ENCODE data around the gene MCTP1.
"Not testable (repeated sequence)": the region's sequence is repeated elsewhere in the genome, so short reads cannot be mapped to it uniquely, and the experiment has no call there.

The MCTP1 gene

DNA sequence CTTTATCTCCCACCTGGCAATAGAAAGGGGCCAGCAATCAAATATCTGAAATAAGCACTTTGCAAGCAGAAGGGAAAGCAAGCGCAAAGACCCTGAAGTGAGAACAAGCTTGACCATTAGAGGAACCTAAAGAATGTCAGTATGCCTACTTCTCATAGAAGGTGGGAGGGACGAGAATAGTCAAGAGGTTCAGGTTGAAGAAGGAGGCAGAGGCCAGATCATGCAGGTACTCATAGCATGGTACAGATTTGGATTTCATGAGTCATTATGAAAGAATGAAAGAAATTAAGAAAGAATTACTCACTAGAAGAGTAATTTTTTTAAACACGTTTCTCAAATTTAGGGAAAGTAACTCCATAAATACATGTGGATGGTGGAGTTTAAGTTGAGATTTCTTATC lies 33.7 kb downstream of the MCTP1 start:
- DNase-seq = no peak

DNA sequence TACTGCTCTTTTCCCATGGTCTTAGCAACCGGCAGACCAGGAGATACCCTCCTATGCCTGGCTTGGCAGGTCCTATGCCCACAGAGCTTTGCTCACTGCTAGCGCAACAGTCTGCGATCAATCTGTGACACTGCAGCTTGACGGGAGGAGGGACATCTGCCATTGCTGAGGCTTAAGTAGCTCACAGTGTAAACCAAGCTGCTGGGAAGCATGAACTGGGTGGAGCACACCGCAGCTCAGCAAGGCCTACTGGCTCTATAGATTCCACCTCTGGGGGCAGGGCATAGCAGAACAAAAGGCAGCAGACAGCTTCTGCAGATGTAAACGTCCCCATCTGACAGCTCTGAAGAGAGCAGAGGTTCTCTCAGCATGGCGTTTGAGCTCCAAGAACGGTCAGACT lies 40.4 kb downstream of the MCTP1 start:
- no peak for DNase-seq

DNA sequence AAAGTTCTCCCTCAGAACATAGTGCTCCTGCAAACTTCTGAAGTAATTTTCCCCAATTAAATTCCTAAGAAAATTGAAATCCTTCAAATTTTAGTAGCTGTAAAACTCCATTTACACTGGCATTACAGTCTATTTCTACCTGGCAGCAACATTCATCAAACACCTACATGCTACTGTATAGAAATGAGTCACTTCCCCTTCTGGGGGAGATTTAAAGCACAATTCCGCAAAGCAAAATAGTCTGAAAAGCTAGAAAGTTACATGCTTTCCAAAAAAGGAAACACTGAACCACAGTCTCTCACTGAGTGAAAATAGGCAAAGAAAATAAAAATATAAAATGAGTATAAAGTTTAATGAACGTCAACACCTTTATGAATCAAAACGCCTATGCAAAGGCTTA lies 43.3 kb downstream of the MCTP1 start:
- no peak for DNase-seq

DNA sequence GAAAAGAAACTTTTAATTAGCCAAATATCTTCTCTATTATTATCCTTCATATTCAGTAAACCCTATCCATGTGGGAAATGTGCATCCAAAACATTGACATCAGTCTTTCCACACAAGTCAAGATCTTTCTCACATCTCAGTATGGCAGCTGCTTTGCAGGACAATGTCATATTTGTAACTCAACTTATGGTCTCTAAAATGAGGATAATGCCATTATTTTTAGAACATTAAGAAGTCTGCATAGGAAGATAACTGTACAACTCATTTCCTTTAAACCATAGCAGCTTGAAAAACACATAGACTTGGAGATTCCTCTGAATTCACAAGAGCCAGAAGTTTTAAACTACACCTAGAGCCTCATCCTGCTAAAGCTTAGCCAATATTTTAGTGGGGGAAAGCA lies 43.7 kb downstream of the MCTP1 start:
- DNase-seq = no peak

DNA sequence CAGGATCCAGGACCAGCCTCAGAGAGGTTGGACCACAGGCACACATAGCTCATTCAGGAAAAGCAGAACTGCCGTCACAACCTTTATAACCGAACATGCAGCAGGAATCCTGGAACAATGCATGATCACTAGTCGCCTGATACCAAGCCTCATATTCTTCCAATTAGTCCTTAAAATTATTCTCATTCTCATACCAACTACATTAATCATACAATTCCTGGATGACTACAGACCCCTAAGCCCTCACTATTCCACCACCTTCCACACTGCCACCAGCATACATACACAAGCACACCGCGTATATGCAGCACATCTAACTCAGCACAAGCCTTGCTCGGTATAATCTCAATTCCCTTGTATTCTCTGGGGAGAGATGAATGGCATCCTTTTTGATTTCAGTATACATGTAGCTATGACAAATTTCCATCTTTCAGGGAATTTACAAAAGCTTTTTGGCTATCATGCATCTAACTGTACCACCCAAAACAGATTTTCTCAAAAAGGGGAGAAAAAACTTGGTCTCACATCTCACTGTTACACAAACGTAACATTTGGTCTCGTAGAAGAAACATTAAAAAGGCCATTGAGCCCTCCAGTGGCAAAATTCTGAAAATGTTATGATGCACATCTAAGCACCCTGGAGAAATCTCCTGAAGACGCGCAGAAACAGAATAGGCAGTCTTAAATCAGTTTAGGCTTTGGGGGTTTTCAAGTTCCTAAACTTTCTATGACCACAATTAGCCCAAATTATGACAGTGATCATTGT lies 46.2 kb downstream of the MCTP1 start:
- no peak for DNase-seq

DNA sequence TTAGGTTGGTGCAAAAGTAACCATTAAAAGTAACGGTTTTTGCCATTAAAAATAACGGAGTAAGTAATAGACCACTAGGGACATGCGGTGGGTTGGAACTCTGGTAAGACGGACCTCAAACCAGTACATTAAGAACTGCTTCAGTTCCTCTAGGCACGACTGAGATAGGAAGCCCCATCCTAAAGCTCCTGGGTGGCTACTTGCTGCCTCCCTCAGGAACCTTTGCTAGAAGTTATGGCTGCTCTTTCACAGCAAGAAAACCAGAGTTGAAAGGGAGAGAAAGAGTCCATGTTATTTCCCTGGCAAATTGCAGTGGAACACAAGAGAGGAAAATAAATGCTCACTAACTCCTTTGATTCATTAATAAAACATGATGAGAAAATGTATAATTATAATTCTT lies 47.6 kb downstream of the MCTP1 start:
- no peak for DNase-seq

DNA sequence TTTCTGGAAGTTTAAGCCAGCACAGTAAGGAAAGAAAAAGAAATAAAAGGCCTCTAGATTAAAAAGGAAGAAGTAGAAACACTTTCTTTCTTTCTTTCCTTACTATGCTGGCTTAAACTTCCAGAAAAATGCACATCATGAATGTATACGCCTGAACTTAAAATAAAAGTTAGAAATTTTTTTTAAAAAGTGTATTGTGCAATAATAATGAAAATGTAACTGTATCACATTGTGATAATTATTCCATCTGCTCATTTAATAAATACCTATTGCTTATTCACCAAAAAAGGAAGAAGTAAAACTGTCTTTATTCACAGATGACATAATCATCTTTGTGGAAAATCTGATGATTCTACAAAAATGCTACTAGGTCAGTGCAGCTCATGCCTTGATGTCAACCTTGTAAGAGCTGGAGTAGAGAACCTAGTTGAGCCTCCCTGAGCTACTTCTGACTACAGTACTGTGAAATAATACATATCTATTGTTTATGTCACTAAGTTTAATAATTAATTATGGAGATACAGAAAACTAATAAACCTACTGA lies 49.4 kb downstream of the MCTP1 start:
- DNase-seq = no peak

DNA sequence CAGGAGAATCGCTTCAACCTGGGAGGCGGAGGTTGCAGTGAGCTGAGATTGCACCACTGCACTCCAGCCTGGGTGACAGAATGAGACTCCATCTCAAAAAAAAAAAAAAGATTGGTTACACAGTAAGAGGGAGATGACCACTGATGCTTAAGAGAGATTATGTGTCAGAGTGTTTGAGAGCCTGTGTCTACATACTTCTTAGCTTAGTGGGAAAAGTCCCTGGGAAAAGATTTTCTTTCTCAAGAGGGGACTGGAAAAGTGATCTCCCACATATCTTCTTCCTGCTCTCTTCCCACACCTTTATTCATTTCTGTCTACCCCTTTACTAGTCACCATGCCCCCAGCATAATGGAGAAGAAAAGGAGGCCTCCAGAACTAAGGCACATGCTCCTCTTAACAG lies 55.2 kb downstream of the MCTP1 start:
- DNase-seq = no peak

DNA sequence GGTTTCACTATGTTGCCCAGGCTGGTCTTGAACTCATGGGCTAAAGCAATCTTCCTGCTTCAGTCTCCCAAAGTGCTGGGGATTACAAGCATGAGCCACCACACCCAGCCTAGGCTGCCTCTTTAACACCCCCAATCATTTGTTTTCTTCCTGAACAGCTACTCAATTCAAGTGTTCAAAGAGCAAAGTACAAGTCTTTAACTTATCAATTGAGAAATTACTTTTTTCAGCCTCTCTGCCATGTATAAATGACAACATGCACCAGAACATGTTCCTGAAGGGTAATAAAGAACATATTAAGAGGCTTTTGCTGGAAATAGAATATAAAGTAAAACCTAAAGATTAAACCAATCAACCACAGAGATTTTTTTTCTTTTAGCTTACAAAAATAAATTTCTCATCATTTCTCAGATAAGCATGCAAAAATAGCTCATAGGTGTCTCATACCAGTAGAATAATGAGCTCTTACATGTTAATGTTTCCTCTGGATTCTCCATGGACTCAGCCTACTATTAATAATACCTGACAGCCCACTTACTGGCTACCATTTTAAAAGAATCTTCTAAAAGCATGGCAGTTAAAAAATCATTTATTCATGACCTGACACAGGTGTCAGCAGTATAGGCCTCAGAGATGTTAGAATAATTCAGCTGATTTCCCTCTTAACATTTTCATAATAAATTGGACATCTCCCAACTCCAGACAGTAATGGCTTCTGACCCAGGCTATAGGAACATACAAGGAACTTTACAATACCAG lies 60.0 kb downstream of the MCTP1 start:
- DNase-seq = no peak

DNA sequence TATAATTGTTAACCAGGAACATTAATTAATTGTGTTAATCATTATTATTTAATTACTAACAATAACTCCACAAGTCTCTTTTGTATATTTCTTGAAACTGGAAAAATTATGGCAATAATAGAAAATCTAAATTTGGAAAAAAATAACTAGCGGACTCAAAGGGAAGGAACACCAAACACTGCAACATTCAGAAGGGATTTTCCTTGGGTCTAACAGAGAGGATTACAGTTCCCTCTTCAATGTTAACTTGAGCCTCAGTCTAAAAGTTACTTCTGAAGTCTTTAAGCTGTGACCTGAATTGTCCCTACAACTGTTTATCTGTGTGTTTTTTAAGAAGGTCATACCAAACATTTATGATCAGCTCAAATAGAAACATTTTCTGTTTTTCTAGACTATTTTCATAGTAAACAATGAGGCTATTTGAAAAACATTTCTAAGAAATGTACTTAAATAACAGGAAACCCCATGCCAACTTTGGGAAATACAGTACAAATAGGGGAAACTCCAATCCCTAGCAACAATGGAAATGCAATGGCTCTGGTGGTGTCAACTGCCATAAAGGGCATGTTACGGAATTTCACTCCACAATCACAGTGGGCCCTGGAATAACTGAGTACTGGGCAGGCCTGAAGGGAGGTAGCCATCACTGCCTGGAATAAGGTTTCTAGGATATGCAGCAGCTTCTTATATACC lies 61.2 kb downstream of the MCTP1 start:
- no peak for DNase-seq

DNA sequence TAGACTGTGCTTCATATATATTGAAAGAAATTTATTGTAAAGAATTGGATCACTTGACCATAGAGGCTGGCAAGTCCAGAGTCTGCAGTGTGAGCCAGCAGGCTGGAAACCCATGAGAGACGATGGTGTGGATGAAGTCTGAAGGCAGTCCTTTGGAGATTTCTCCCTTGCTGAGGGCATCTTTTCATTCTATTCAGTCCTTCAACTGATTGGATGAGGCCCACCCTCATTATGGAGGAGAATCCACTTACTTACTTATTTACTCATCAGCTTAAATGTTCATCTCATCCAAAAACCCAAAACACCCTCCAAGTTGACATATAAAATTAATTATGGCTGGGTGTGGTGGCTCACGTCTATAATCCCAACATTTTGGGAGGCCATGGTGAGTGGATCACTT lies 62.1 kb downstream of the MCTP1 start:
- no peak for DNase-seq

DNA sequence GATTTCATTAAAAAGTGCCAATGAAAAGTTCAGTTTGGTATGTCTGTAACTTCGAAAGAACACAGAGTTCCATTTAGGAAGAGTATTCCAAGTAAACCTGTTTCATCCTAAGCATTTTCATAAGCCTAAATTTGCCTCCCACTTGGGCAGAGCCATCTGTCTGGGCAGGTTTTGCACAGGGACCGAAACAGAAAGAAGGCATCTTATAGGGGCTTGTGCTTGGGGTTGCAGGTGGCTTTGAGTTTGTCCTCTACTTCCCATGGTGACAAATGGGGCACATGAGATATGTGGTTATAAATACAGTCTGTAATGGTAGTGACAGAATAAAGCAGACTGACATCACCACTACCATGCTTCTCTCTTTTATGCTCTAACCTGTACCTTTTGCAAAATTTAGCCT lies 63.7 kb downstream of the MCTP1 start:
- DNase-seq = no peak

DNA sequence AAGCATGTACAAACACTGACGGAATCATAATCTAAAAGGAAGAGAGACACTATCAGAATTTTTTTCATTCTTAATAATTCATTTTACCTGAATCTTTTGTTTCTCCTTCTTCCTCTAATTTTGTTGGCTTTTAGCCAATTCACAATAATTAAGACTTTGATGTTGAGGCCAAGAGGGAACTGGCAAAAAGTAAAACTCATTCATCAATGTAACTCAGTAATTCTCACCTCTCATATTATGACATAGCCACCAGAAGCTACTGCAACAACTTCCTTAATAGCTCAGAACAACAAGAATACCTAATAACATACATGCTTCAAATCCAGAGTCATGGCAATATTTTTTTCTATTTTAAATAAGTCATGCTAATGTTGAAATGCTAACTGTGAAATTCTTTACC lies 64.5 kb downstream of the MCTP1 start:
- no peak for DNase-seq

DNA sequence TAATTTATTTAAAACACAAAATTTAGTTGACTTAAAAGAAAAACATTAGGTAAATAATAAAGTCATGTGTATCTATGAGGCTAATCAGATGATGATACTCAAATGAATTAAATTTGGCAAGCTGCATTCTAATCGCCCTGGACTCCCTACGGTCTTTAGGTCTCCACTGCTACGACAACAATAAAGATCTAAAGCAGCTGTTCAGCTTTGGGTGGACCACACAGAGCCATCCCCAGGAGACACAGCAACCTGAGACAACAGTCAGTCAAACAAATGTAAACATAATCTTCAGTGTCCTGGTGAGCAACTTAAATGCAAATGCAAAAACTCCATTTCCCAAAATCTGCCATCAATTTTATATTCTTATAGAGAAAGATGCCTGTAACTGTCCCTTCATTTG lies 65.5 kb downstream of the MCTP1 start:
- DNase-seq = no peak

DNA sequence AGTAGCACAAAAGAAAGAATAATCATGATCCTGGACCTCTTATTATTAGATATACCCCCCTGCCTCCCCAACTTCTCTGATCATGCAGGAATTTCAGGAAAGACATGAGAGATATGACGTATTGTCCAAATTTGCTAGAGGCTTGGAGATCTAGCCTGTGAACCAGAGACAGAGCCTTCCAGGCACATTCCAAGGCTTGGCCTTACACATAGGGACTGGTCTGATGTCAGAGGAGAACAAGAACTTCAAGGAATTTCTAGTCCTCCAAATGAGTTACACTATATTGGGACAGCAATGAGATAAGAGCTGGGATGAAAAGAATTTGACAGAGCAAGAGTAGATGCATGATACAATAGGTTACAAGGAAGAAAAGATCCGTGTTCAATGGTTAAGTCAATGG lies 67.0 kb downstream of the MCTP1 start:
- no peak for DNase-seq

DNA sequence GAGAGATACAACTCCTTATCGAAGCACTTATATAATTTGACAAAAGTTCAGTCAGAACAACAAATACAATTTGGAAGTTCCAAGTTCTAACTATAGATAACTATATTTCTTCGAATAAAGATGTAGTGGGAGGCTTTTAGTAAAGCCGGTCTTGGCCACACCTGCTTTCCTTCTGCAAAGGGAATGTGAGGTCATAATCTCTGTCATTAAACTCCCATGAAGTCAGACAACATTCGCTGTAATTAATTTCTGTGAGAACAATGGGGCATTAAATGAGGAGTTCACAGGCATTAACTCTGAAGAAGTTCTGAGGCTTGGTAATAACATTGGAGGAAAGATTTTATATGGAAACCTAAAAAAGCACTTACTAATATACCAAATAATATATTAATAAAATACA lies 67.5 kb downstream of the MCTP1 start:
- DNase-seq = no peak

DNA sequence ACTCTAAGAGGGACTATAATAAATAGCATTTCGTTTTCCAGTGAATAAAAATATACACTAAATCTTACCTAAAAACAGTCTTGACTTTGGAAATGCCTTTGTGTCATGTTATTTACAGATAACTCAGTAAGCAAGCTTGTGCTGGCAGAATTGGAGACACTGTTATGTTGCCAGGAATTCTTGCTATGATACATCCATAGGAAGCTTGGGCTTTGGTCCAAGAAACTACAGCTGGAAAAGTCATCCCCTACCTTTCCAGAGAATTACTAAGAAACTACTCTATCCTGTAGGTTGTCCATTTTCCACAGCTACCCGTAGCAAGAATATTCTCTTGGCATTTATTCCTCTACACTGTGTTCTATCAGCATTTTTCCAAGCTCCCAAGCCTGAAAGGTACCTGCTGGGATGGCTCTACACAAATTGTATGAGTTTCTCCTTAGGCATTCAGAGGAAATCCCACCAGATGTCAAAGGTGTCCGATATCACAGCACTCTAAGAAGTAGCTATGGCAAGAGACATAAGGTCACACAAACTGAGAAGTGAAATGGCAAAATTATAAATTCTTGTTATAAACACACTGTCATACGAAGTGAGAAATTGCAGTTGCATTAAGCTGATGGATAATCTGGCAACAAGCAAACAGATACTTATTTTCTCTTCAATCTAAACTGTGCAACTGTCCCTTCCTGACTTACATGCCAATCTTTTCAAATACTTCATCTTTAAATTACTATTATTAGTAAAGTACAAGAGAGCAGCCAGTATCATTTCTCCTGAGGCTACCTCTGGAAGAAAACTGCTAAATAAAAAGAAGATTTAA lies 68.5 kb downstream of the MCTP1 start:
- DNase-seq = no peak

DNA sequence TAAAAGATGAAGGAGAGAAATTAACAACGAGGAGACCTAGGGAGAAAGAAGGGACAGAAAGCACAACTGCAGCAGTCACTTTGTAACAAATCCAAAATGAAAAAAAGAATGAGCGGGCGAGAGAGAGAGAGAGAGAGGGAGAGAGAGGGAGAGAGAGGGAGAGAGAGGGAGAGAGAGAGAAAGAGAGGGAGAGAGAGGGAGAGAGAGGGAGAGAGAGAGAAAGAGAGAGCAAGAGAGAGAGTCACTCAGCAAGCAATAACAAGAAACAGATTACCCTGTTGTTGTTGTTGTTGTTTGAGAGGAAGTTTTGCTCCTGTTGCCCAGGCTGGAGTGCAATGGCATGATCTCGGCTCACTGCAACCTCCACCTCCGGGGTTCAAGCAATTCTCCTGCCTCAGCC lies 77.1 kb downstream of the MCTP1 start:
- DNase-seq = not testable (repeated sequence)

DNA sequence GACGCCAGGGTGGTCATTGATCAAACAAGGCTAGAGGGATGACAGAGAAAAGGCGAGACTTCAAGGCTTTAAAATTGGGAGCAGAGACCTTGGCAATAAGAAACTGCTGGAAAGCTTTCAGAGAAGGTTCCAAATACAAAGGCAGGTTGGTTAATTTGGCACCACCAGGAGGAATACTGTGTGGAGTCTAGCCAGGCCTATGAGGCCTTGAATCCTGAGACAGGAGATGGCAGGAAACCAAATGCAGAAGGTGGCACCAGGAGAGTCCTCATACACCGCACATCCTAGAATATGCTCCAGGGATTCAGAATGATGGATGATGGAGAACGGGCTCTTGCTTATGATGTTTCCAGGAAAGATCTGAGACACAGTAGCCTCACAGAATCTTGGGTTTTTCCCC lies 90.0 kb downstream of the MCTP1 start:
- DNase-seq = no peak

DNA sequence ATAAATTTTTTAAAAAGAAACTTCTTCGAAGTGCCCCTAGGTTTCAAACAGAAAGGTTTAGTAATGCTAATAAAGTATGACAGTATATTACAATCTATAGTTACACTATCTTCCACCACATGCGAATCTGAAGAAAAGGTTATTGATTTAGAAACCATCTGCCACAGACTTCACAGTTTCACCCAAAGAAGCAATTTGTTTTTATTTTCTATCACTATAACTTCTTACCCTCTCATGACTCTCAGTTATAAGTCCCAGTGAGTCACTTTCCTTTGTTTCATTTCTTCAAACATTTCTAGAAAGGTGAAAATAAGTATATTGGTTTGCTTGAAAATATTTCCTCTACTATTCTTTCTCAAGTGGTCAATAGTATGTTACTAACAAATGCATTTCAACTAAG lies 93.6 kb downstream of the MCTP1 start:
- DNase-seq = no peak

DNA sequence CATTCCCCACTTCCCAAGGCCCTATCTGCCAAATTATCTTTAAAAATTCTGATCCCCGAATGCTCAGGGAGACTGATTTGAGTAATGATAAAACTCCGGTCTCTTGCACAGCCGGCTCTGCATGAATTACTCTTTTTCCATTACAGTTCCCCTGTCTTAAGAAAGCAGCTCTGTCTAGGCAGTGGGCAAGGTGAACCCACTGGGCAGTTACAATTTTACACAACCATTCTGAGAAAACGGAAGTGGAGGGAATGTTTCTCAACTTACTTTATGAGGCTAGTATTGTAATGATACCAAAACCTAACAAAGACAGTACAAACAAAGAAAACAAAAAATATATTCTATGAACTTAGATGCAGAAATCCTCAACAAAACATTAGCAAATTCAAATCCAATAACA lies 100.0 kb downstream of the MCTP1 start:
- no peak for DNase-seq

DNA sequence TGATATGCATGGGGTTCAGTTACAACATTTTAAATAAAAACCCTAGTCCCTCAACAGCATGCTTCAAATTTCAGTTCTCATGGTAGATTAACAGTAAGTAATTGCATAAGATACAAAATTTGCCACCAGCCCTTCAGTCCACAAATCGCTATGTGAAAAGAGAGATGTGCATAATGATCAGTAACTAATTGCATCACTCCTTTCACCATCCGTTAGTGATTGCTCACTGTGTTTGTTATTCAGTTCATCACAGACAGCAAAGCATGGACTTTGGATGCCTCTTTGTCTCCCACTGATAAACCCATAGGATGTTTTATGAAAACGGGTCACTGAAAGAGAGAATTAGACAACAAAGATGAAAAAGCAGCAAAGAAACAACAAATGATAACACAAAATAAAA lies 103.2 kb downstream of the MCTP1 start:
- DNase-seq = no peak

DNA sequence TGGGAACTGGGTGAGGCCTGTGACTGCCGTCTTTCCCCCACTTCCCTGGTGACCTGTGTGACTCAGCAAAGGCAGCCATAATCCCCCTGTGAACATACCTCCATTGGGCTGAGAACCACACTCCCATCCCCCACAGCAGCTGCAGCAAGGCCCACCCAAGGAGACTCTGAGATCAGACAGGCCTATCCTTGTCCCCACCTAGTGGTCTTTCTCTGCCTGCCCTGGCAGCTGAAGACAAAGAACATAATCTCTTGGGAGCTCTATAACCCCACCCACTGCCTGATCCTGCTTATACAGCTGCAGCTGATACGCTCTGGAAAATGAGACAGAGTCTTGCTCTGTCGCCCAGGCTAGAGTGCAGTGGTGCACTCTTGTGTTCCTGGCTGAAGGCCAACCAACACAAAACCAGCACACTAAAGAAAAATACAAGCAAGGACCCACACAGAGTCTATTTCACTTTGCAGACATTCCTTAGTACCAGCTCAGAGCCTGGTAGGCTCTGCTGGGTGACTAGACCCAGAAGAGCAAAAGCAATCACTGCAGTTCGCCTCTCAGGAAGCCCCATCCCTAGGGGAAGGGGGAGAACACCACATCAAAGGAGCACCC lies 106.7 kb downstream of the MCTP1 start:
- no peak for DNase-seq
